IMR-90 (cell line): Measurements from ENCODE around the gene LMOD1. TPM values are rescaled to one million over a fixed set of nuclear protein-coding genes. Genes with fewer than 3 reads are reported as not detected.

Experiments
- ATAC-seq: fragments of 200-7000 bp; cut with Tn5 transposase; 2 replicates; pipeline ENCODE4 v1.9.1; 2020; ENCODE audit warnings: low read depth, mild to moderate bottlenecking, moderate library complexity
- BruUV-seq: library from RNA; stranded (reverse); fragments of 400-500 nt; replicated peaks from 2 replicates; lab custom pipeline; 2021; lab: Mats Ljungman, UMichigan
- CTCF ChIA-PET: fragments of 300-600 bp; formaldehyde crosslinking; extraction: SDS; loops from one replicate; lab custom pipeline; 2021; ENCODE audit warnings: antibody characterized with exemption; lab: Yijun Ruan, JAX
- POLR2A ChIA-PET: fragments of 300-600 bp; sonication (Branson Sonifier 250); formaldehyde crosslinking; loops from one replicate; lab custom pipeline; 2022; ENCODE audit warnings: antibody characterized with exemption; ENCODE audit not compliant: unreplicated experiment; lab: Charles Lee
- DNase-seq: peaks from one replicate; pipeline ENCODE4 v3.0.0; 2013
- H2AFZ ChIP-seq: replicated peaks from 2 replicates; pipeline ENCODE3; 2013; ENCODE audit warnings: low read length, mild to moderate bottlenecking; ENCODE audit not compliant: poor library complexity
- H2AK5ac ChIP-seq: 2 replicates; pipeline ENCODE4 v1.6.1; 2013; ENCODE audit warnings: low read depth, low read length, inconsistent platforms
- H2AK9ac ChIP-seq: replicated peaks from 2 replicates; pipeline ENCODE3; 2013; ENCODE audit warnings: mild to moderate bottlenecking, low read depth, low read length, moderate library complexity; ENCODE audit not compliant: poor library complexity
- H2BK120ac ChIP-seq: 2 replicates; pipeline ENCODE4 v1.6.1; 2013; ENCODE audit warnings: low read depth, low read length, inconsistent platforms
- H2BK15ac ChIP-seq: 3 replicates; pipeline ENCODE4 v1.6.1; 2013; ENCODE audit warnings: low read depth, low read length, inconsistent platforms
- H2BK20ac ChIP-seq: 2 replicates; pipeline ENCODE4 v1.6.1; 2013; ENCODE audit warnings: low read depth, mild to moderate bottlenecking, inconsistent platforms, low read length, moderate library complexity
- H2BK5ac ChIP-seq: 2 replicates; pipeline ENCODE4 v1.6.1; 2013; ENCODE audit warnings: mild to moderate bottlenecking, low read depth, low read length, inconsistent platforms; ENCODE audit not compliant: poor library complexity, severe bottlenecking
- H3K14ac ChIP-seq: replicated peaks from 2 replicates; pipeline ENCODE4 v1.6.1; 2013; ENCODE audit warnings: low read depth, low read length, inconsistent platforms
- H3K18ac ChIP-seq: 2 replicates; pipeline ENCODE4 v1.6.1; 2013; ENCODE audit warnings: low read depth, low read length, control low read depth
- H3K23ac ChIP-seq: 2 replicates; pipeline ENCODE4 v1.6.1; 2013; ENCODE audit warnings: low read depth, low read length, inconsistent platforms
- H3K27ac ChIP-seq: 2 replicates; pipeline ENCODE4 v1.5.1; 2013; ENCODE audit warnings: mild to moderate bottlenecking, control low read depth, low read length; ENCODE audit not compliant: insufficient read depth
- H3K27me3 ChIP-seq: 2 replicates; pipeline ENCODE4 v1.6.1; 2013; ENCODE audit warnings: low read length; ENCODE audit not compliant: control insufficient read depth, insufficient read depth
- H3K36me3 ChIP-seq: 2 replicates; pipeline ENCODE4 v1.6.1; 2013; ENCODE audit warnings: low read length, mixed read lengths; ENCODE audit not compliant: control insufficient read depth, insufficient read depth
- H3K4ac ChIP-seq: 2 replicates; pipeline ENCODE4 v1.6.1; 2013; ENCODE audit warnings: low read depth, low read length, inconsistent platforms
- H3K4me1 ChIP-seq: 2 replicates; pipeline ENCODE4 v1.6.1; 2013; ENCODE audit warnings: low read length, mixed read lengths; ENCODE audit not compliant: control insufficient read depth, insufficient read depth
- H3K4me2 ChIP-seq: 2 replicates; pipeline ENCODE4 v1.6.1; 2013; ENCODE audit warnings: low read depth, mild to moderate bottlenecking, control low read depth, low read length, moderate library complexity
- H3K4me3 ChIP-seq: 2 replicates; pipeline ENCODE4 v1.5.1; 2013; ENCODE audit warnings: low read depth, mild to moderate bottlenecking, control low read depth, low read length, moderate library complexity; ENCODE audit not compliant: insufficient read depth
- H3K56ac ChIP-seq: 2 replicates; pipeline ENCODE4 v1.6.1; 2013; ENCODE audit warnings: low read length, inconsistent platforms; ENCODE audit not compliant: insufficient read depth; ENCODE audit errors: extremely low read depth
- H3K79me1 ChIP-seq, 2 experiments: 2 replicates each; pipeline ENCODE4 v1.6.1; 2013; ENCODE audit warnings: low read length in 2 of 2, inconsistent platforms in 1 of 2, low read depth in 1 of 2
- H3K9ac ChIP-seq: 2 replicates; pipeline ENCODE4 v1.6.1; 2013; ENCODE audit warnings: low read depth, low read length, control low read depth
- H3K9me1 ChIP-seq: 2 replicates; pipeline ENCODE4 v1.6.1; 2013; ENCODE audit warnings: low read length, inconsistent platforms; ENCODE audit not compliant: insufficient read depth
- H3K9me3 ChIP-seq: 2 replicates; pipeline ENCODE4 v1.6.1; 2013; ENCODE audit warnings: low read length; ENCODE audit not compliant: control insufficient read depth, insufficient read depth
- H4K20me1 ChIP-seq: 2 replicates; pipeline ENCODE4 v1.6.1; 2013; ENCODE audit warnings: low read length, inconsistent platforms; ENCODE audit not compliant: insufficient read depth
- H4K5ac ChIP-seq: 2 replicates; pipeline ENCODE4 v1.6.1; 2013; ENCODE audit warnings: mild to moderate bottlenecking, low read depth, low read length, control low read depth
- H4K8ac ChIP-seq, 2 experiments: 2 replicates each; pipeline ENCODE4 v1.6.1; 2013; ENCODE audit warnings: low read depth in 2 of 2, low read length in 2 of 2, control low read depth in 1 of 2, inconsistent platforms in 1 of 2
- H4K91ac ChIP-seq: 2 replicates; pipeline ENCODE4 v1.6.1; 2013; ENCODE audit warnings: low read depth, low read length, inconsistent platforms; ENCODE audit not compliant: insufficient read depth
- BHLHE40 ChIP-seq: fragments of 150-350 bp; IDR thresholded peaks from 2 replicates; pipeline ENCODE4 v1.6.1; 2016; ENCODE audit warnings: mild to moderate bottlenecking, low read depth, low read length
- FOS ChIP-seq: fragments of 150-350 bp; IDR thresholded peaks from 2 replicates; pipeline ENCODE4 v1.6.1; 2016; ENCODE audit warnings: low read depth, low read length
- POLR2A ChIP-seq: IDR thresholded peaks from 2 replicates; pipeline ENCODE4 v1.6.1; 2012; ENCODE audit warnings: mild to moderate bottlenecking, low read depth, low read length
- RFX5 ChIP-seq: IDR thresholded peaks from 2 replicates; pipeline ENCODE4 v1.8.0; 2012; ENCODE audit warnings: low read depth, mild to moderate bottlenecking, low read length, moderate library complexity
- SMC3 ChIP-seq: fragments of 150-350 bp; IDR thresholded peaks from 2 replicates; pipeline ENCODE4 v1.6.1; 2016; ENCODE audit warnings: low read depth, mild to moderate bottlenecking, antibody characterized with exemption, low read length, moderate library complexity
- USF2 ChIP-seq: fragments of 150-350 bp; IDR thresholded peaks from 2 replicates; pipeline ENCODE4 v1.6.1; 2017; ENCODE audit warnings: mild to moderate bottlenecking, antibody characterized with exemption, low read length, low read depth
- WGBS, 2 experiments: methylation state at CpG; one replicate each; pipeline versions ENCODE4 v1.1.5 to v1.1.7; 2013; ENCODE audit warnings: missing lambda C conversion rate in 2 of 2; ENCODE audit not compliant: insufficient read length in 1 of 2; ENCODE audit errors: extremely low coverage in 2 of 2; 5-methylcytosine and 5-hydroxymethylcytosine counted together
- dilution Hi-C: fragments of 300-500 bp; cut with HindIII; formaldehyde crosslinking; loops from one replicate; pipeline ENCODE4 v1.14.3; 2018; ENCODE audit warnings: low sequenced_read_pairs; ENCODE audit not compliant: unreplicated experiment
- in situ Hi-C: fragments of 300-500 bp; cut with MboI; formaldehyde crosslinking; loops from 3 replicates; pipeline ENCODE4 v1.14.3; 2019; ENCODE audit warnings: low sequenced_read_pairs, inconsistent platforms, mixed read lengths
- intact Hi-C: fragments of 100-400 bp; cut with micrococcal nuclease; formaldehyde crosslinking; loops from 2 replicates; pipeline ENCODE4 v1.10.0; 2022
- polyA plus RNA-seq, 3 experiments: library from polyadenylated mRNA; depleted of rRNA; stranded (reverse); fragments of >200 nt; gene quantifications; 2 replicates each; pipeline ENCODE4 v1.2.3, GENCODE V29; 2012; ENCODE audit warnings: low replicate concordance in 1 of 3
- total RNA-seq: library from RNA; depleted of rRNA; stranded (reverse); fragments of >200 nt; gene quantifications from 2 replicates; pipeline ENCODE4 v1.2.3, GENCODE V29; 2012

LMOD1 gene
- total and polyA plus RNA-seq, 2 of the 4 experiments (the other 2 are of a cell fraction): 51.7 to 53.2 TPM

- H2BK15ac ChIP-seq: no peak overlapping the region
- no peak for TF ChIP-seq USF2
- TF ChIP-seq SMC3: no peak
- TF ChIP-seq POLR2A: no peak
- TF ChIP-seq BHLHE40: no peak
- no peak for TF ChIP-seq FOS
- TF ChIP-seq RFX5: no peak
- no peak overlapping the region for H4K8ac ChIP-seq
- no peak overlapping the region for H3K18ac ChIP-seq
- no peaks in the 10 kb centered on the region for H3K36me3 ChIP-seq
- no peak overlapping the region for H2BK120ac ChIP-seq
- H3K79me1 ChIP-seq: peaks cover 2 to 14% of the 10 kb centered on the region in 2 experiments; a peak in 3 of 4 replicates
- no peak overlapping the region for H2BK20ac ChIP-seq
- H3K9ac ChIP-seq: no peak overlapping the region
- no peak overlapping the region for H3K27ac ChIP-seq
- in situ Hi-C loops: no loop called here
- dilution Hi-C loops: no loop called here
- no peaks in the 10 kb centered on the region for H3K27me3 ChIP-seq
- no peaks in the 10 kb centered on the region; the same call in 1 of the 2 replicates for H4K20me1 ChIP-seq
- BruUV-seq: no TSS peak
- 100% methylated on average over 1 of the region's 1 CpG; no CpG with 5 or more reads in 1 of the 2 experiments for WGBS, 2 experiments
- no peak overlapping the region for H2AFZ ChIP-seq
- H3K9me3 ChIP-seq: no peaks in the 10 kb centered on the region
- peak overlapping the region; percentile 56; the same call in 1 of the 2 replicates for H3K14ac ChIP-seq
- H3K9me1 ChIP-seq: peaks cover 34% of the 10 kb centered on the region
- peak overlapping the region; percentile 27; the same call in 1 of the 2 replicates for H3K4ac ChIP-seq
- intact Hi-C loops: loop anchor here (10.0 kb wide), 1 partner anchor 230 kb away; no protein-coding TSS in a partner anchor
- no peak overlapping the region for H4K91ac ChIP-seq
- peak overlapping the region; percentile 37 for H2AK9ac ChIP-seq
- no peak overlapping the region for H3K56ac ChIP-seq
- no peak overlapping the region for H2BK5ac ChIP-seq
- H3K23ac ChIP-seq: peak overlapping the region; percentile 37; the same call in 1 of the 2 replicates
- ChIA-PET POLR2A (no interaction called here), CTCF (interaction anchor here (0.5 kb wide), 1 partner anchor 52 kb away, joined by 4 read pairs; no protein-coding TSS in a partner anchor)
- peaks cover 26% of the 10 kb centered on the region for H3K4me1 ChIP-seq
- ATAC-seq (no peak), DNase-seq (no peak)
- H4K5ac ChIP-seq: no peak overlapping the region
- H3K4me3 ChIP-seq: no peak overlapping the region
- no peak overlapping the region for H3K4me2 ChIP-seq
- H2AK5ac ChIP-seq: peak overlapping the region; percentile 5; the same call in 1 of the 2 replicates
These were observed 61.9 kb downstream of the LMOD1 start for GRCh38 chr1:201884425-201884824.
